NCI-H187 (cell line): ENCODE results near the gene CCNJL.
"Not testable (repeated sequence)": the region's sequence is repeated elsewhere in the genome, so short reads cannot be mapped to it uniquely, and the experiment has no call there.

ENCODE experiments used
- DNase-seq, 2 experiments: peaks; one replicate each; lab custom pipeline; 2025; lab: John Stamatoyannopoulos, UW

The CCNJL gene

DNA sequence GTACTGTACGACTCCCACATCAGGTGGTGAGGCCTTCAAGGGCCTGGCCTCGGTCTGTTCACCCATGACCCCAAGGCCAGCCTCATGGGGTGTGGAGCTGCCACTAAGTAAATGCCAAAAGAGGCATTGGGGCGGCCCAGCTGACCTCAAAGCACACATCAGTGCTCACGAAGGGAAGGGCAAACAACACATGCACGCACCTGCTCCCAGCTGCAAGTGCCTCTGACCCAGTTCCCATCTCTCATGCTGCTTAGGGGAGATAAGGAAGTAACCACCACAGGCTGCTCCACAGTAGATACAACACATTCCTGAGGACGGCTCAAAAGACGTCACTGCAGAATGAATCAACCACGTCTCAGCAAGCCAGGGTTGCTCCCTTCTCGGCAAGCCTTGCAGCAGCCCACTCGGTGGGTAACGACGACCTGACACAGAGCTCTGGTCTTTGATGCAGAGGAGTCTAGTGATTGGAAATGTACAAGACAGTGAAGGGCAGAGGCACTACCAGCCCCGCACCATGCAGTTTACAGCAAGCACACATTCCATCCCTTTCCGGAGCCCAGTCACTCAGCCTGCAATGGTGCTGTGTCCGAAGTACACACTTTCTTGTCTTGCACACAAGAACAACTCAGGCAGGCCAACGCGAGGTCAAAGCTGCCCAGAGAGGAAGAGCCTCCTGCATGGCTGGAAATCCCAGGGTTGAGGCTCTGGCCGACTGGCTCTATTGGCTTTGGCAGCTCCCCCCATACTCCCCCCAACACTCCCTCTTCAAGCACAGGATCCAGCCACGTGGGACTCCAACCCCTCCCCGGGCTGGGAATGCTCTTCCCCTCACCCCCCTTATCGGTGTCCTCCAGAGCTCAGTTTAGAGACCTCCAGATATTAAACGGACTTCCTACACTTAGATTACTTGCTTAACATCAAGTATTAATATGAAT is 51.2 kb downstream of the CCNJL start:
- no peak for DNase-seq

DNA sequence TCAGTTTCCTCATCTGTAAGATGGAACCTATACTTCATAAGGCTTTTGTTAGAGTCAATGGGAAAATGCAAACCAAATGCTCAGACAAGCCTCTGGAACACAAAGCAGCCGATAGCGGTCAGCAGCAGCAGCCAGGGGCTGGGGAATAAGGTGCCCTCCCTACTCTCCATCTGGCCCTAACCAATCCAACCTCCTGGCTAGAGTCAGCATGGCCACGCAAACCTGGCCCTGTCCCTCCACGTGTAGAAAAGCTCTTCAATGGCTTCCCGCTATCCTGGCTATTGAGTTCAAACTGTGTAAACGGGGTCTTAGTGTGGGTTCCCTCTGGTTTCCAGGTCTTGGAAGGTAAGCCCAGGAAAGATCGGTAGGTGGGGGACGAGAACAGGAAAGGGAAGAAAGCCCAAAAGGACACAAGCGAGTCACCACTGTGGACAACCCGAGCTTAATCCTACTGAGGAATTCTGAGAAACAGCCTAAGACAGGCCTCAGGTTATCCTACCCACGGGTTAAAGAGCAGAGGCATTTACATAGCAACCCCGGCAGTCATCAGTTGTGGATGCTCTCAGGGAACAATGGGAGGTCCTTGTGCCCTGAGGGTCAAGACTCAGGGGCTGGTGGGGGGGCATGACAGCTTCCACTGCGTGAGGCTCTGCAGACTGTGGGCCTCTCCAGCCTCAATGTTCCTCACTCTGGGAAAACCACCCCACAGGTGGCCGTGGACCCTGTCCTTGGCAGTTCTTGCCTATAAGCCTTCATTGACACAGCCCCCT is 52.2 kb downstream of the CCNJL start:
- DNase-seq = no peak

DNA sequence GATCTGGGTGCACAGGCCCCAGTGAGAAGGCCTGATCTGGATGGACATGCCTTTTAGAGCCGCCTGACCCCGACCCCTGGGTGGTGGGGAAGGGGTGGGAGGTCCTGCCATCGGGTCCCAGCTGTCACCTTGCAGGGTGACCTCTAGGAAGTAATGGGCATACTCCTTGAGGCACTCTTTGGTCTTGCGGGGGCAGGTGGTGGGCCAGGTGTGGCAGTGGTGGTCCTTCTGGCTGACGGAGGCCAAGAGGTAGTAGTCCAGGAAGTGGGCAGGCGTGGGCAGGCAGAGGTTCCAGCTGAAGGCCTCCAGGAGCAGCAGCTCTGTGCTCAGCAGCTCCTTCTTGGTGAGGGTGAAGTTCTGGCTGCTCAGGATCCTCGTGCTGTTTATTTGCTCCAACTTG is 53.0 kb downstream of the CCNJL start:
- DNase-seq = no peak

DNA sequence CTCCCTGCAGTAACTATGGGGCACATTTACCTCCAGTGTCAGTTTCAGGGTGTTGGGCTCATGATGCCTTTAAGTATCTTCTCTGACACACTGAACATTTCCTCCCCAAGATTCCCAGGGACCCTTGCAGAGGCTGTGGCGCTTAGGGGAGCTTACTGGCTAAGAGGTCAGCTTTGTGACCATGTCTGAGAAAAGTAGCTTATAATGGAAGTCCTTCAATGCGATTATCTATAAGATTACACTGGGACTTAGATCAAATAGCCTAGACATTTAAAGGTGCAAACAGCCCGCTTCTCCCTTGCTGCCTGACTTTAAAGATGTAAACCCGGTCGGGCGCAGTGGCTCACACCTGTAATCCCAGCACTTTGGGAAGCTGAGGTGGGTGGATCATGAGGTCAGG is 57.7 kb downstream of the CCNJL start:
- no peak for DNase-seq

DNA sequence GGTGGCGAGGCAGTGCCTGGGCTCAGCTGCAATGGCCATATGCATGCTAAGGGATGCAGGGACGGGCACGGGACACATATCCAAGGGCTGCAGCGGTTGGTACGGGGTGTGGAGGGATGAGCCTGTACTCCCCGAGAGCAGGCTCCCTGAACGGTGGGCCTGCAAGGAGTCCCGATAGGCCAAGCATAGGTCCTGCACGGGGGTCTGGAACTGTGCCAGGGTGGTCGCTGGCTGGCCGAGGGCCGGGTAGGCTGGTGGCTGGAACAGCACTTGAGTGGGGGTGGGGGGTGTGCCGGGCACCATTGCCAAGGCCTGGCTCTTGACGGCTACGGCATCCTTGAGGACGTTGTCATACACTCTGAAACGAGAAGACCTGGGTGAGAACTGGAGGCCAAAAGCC is 58.9 kb downstream of the CCNJL start:
- no peak for DNase-seq

DNA sequence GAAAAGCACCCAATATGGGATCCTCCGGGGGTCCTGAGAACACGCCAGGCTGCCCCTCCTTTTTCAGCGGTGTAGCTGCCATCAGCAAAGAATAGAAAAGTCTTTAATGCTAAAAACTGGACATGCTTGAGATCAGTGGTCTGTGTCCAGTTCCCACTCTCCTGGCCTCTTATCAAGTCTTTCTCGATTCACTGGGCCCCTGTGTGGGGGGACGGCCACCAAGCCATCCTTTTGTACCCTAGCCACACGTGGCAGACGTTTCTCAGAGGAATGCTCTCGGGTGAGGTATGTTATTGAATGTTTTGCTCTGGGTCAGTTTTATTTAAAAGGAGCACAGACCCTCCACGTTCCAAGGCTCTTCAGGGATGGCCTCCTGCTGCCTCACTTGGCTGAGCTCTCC is 59.4 kb downstream of the CCNJL start:
- DNase-seq = no peak

DNA sequence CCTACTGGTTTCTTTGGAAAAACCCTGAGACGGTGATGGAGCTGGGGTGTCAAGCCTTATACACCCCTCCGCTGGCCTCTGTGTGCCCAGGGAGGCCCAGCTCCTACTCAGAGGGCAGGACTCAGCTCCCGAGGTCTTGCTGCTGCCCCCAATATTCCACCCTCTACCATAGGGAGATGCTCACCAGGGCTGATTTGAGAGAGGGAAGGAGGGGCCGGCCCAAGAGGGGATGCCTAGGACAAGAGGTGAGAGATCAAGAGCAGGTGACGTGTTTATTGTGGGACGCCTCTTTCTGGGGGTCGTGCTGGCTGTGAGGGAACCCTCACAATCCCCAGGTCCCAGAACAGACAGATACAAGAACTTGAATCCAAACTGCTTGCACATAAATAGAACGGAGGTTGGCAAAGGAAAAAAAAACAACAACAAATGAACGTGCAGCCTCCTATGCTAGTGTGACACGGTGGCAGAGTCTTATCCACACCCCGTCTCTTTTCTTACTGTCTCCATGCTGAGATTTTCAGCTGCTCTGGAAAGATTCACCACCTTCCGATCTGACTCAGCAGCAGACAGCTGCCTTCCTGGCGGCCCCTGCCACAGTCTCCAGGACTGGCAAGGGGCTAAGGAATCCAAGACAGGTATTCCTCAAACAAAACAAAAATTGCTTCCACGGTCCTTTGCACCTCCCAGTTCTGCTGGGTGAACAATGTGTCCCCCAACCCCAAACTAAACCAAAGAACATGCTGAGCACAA is 60.8 kb downstream of the CCNJL start:
- no peak for DNase-seq

DNA sequence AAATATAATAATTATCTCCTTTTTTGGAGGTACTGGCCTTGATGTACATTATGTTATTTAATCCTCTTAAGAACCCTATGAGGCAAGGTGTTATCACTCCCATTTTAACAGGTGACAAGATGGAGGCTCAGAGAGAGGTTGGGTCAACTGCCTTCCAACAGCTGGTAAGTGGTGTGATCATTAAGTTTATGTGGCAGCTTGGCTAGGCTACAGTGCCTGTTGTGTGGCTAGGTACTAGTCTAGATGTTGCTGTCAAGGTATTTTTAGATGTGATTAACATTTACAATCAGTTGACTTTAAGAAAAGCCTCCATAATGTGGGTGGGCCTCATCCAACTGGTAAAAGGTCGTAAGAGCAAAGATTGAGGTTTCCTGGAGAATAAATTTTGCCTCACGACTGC is 61.5 kb downstream of the CCNJL start:
- no peak for DNase-seq

DNA sequence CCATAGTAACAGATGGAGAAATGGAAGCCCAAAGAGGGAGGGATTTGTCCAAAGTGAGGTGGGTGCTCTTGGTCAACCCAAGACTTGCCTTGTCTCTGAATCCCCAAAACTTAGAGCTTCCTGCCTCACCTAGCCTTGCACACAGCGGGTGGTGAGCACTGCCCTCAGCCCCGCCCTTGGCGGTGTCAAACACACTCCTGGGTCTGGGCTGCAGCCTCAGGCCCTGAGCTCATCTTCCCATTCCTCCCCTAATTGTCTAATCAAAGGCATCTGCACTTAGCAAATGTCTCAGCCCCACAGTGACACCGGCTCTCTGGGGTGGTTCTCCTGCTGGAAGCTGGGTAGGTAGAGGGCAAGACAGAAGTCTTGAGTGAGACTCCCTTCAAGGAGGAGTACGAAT is 62.1 kb downstream of the CCNJL start:
- DNase-seq = no peak

DNA sequence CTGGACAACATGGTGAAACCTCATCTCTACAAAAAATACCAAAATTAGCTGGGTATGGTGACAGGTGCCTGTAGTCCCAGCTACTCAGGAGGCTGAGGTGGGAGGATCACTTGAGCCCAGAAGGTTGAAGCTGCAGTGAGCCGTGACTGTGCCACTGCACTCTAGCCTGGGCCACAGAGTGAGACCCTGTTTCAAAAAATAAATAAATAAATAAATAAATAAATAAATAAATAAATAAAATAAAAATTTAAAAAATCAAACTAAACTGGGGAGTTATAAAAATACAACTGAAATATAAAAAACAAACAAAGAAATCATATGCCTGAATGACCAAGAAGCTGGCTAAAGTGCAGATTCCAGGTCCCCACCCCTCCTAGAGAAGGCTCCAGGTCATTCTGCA is 62.8 kb downstream of the CCNJL start:
- not testable (repeated sequence) for DNase-seq

DNA sequence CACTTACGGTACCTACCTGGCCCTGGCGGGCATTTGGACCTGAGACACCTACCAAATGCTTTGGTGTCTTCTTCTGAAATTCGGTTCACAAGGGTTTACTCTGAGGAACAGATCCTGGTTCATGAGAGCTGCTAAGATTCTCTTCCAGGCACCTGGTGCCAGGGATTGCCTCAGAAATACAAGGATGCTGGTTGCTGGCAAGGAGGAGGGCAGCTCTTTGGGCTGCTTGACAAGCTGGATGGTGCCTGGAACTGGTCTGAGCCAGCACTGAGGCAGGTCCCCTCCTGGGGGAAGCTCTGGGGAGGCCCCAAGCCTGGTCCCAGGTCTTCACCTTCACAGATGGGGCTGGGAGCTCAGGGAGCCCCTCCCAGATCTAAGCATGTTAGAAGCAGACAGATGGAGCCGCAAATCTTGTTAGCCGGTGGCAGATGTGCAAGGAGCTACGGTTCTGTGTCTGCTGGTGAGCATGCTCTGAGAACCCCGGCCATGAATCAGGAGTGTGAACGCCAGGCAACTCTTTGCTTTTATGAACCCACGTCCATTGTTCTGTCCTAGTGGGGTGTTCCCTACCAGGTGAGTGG is 66.8 kb downstream of the CCNJL start:
- no peak for DNase-seq

DNA sequence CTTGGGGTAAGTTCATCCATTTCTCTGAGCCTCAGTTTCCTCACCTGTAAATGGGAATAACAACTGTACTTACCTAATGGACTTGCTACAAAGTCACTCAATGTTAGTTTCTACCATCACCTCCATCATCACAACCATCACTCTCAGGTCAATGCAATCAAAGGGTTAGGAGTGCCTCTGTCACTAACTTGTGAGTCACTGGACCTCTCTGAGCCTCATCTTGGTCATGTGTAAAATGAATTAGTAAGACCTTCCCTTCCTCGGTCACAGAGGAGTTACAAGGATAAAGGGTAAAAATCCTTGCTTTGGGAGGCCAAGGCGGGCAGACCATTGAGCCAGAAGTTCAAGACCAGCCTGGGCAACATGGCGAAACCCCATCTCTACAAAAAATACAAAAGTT is 70.2 kb downstream of the CCNJL start:
- no peak for DNase-seq

DNA sequence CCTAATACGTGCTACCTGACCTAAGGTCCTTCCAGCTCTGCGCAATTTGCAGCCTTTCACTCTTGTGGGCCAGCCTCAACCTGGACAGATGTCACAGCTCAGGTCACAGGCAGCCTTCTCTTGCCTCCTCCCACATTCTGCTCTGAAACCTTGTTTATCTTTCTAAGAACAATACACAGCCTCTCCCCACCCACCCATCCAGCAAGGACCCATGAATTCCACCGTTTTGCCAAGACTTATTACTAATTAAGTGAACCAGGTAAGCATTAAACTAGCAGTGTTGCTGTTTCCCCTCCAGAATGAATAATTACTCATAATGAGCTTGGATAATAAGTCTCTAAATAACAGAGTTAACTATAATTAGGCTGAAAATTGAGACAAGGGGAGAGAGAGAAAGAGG is 72.0 kb downstream of the CCNJL start:
- DNase-seq = no peak

DNA sequence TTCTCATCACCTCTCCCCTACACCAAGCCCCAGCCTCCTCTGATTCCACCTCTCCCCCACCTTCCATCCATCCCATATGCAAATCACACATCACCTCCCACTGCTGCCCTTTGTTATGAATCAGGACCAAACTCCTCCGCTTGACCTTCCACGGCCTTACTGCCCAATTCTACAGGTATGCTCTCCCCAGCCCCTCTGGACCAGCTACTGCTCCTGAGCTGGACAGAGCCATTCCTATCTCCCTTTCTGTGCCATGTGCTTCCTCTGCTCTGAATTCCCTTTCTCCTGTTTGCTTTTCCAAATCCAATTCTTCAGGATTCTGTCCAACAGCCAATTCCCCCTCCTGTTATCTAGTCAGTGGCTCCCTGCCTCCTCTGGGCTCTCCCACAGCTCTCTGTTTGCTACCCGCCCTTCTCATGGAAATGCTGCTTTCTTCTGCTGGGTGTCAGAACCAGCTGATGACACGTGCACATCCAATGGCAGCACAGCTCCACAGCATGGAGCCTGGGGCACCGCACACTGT is 74.7 kb downstream of the CCNJL start:
- no peak for DNase-seq

DNA sequence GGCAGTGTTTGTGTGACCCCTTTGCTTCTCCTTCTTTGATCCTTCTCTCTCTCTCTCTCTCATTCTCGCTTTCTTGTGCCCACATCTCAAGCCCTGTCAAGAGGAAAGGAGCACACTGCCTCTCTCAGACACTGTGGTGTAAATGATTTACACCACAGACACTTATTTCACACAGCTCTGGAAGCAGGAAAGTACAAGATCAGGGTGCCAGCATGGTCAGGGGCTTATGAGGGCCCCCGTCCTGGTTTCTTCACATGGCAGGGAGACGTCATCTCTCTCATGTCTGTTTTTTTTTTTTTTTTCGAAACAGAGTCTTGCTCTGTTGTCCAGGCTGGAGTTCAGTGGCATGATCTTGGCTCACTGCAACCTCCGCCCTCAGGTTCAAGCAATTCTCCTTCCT is 76.6 kb downstream of the CCNJL start:
- DNase-seq = no peak

DNA sequence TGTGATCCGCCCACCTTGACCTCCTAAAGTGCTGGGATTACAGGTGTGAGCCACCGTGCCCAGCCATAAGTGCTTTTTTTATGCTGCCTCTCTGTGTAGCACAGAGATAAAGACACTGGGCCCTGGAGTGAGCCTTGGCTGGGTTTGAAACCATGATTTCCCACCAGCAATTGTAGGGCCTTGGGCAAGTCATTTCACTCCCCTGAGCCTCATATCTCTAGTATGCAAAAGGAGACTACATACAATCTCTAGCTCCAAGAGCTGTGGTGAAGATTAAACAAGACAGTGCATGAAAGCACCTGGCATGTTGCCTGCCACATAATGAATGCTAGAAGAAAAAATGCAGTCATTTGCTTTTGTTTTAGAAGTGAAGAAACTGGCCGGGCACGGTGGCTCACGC is 79.1 kb downstream of the CCNJL start:
- no peak for DNase-seq

DNA sequence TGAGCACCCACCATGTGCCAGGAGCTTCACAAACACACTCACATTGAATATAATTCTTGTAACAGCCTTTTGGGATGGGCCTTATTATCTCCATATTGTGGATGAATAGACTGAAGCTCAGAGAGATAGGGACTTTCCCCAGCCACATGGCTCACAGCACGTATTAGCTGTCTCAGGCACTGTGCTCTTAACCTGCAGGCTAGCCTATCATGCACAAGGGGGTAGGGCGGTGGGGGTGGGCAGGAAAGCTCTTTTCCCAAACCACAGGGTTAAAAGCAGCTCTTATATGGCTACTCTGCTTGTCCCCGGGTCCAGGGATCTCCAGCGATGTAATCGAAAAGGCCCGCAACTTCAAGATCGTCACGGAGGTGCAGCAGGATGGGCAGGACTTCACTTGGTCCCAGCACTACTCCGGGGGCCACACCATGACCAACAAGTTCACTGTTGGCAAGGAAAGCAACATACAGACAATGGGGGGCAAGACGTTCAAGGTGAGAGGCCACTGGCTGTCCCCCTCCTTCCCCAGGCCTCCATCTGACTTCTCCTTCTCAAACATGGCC is 80.5 kb downstream of the CCNJL start:
- no peak for DNase-seq

DNA sequence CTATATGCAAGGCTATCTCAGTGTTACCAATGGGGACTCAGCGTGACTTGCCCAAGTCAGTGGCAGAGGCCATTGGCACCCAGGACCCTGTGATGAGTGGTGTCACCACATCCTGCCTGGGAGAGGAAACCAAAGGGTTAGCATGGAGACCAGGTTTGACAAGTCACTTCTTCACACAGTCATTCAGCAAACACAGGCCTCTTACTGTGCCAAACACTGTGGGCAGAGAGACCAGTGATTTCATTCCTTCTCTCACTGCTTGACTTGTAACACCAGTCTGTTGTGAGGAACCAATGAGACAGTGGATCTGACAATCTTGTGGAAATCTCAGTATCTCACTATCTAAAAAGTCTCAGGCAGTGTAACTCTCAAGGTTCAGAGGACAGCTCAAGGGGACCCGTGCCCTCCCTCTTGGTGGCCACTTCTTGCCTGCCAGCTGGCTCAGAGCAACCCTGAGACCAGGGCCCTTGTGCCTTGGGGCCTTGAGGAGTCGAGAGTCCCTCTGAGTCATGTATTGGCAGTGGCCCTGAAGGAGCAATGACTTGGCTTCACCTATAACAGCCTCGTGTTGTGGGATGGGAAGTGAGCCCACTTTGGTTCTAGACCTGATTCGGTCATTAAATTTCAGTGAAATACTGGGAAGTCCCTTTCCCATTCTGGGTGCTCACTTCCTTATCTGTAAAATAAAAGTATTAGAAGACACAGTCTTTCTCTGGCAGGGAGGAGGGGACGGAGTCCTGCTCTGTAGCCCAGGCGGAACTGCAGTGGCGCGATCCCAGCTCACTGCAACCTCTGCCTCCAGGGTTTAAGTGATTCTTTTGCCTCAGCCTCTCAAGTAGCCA is 81.5 kb downstream of the CCNJL start:
- DNase-seq = no peak

DNA sequence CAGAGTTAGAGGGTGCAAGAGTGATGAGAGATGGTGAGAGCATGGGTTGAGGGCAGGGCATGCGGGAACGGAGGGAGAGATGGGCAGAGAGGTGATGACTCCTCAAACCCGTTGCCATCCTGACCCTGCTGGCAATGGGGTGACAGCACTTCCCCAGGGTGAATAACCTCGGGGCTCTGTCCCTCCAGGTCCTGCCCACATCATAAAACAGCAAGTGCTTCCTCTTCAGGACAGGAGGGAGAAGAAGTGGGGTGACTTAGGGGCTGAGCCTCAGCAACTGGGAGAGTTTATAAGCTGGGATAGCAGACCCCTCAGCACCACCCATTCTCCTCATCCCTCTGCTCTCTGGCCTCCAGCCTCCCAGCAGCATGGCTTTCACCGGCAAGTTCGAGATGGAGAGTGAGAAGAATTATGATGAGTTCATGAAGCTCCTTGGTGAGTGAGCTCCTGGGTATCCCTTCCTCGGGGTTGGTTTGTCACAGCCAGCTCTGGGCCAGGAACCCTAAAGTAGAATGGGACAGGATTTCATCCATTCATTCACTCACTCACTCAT is 83.1 kb downstream of the CCNJL start, which contains the start of gene FABP6:
TSS of gene FABP6 (plus strand) at position 317 of the 553 bp plus-strand sequence. CDS start at position 369, 52 bp downstream.
- DNase-seq = no peak

DNA sequence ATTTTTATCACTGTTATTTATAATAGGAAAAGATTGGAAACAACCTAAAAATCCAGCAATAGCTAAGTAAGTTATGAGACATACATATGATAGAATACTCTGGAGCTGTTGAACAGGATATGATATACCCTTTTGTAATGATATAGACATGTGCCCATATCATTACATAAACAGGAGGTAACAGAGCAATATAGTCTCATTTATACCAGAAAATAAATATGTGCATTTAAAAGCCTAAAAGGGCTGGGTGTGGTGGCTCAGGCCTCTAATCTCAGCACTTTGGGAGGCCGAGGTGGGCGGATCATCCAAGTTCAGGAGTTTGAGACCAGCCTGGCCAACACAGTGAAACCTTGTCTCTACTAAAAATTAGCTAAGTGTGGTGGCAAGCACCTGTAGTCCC is 85.4 kb downstream of the CCNJL start:
- no peak for DNase-seq
